Activated naive CD4-positive, alpha-beta T cell treated with anti-CD3 and anti-CD28 coated beads, Interleukin-2, amount 50 U/mL, for 24 hours (primary cell): ENCODE measurements around the gene CFB.

Source experiments
- H3K27ac Mint-ChIP-seq: one replicate; pipeline ENCODE4 v1.8.0; 2021; ENCODE audit warnings: mild to moderate bottlenecking, mixed read lengths
- H3K27me3 Mint-ChIP-seq: one replicate; pipeline ENCODE4 v1.8.0; 2021; ENCODE audit warnings: mixed read lengths
- H3K36me3 Mint-ChIP-seq: one replicate; pipeline ENCODE4 v1.8.0; 2021; ENCODE audit warnings: mixed read lengths
- H3K4me1 Mint-ChIP-seq: one replicate; pipeline ENCODE4 v1.8.0; 2021; ENCODE audit warnings: mixed read lengths
- H3K4me3 Mint-ChIP-seq: one replicate; pipeline ENCODE4 v1.8.0; 2021; ENCODE audit warnings: mild to moderate bottlenecking, mixed read lengths
- H3K9me3 Mint-ChIP-seq: one replicate; pipeline ENCODE4 v1.8.0; 2021; ENCODE audit warnings: mixed read lengths

CFB gene

DNA sequence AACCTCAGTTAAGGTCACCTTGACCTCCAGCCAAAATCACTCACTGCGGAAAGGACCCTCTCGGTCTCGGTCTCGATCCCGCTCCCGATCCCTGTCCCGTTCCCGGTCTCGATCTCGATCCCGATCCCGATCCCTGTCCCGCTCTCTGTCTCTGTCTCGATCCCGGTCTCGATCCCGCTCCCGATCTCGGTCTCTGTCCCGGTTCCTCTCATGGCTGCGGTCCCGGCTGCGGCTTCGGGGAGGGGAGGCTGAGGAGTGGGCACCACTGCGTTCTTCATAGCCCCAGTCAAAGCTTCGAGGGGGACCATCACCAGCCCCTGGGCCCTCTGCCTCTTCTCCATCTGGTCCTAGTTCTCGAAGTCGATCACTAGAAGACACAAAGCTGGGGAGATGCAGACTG lies 8.6 kb downstream of the CFB start:
- Mint-ChIP-seq H3K9me3 (no peaks in the 10 kb centered on the region), H3K36me3 (peaks cover 10% of the 10 kb centered on the region), H3K27me3 (no peaks in the 10 kb centered on the region), H3K27ac (no peak overlapping the region), H3K4me3 (no peak overlapping the region), H3K4me1 (peaks cover 20% of the 10 kb centered on the region)

DNA sequence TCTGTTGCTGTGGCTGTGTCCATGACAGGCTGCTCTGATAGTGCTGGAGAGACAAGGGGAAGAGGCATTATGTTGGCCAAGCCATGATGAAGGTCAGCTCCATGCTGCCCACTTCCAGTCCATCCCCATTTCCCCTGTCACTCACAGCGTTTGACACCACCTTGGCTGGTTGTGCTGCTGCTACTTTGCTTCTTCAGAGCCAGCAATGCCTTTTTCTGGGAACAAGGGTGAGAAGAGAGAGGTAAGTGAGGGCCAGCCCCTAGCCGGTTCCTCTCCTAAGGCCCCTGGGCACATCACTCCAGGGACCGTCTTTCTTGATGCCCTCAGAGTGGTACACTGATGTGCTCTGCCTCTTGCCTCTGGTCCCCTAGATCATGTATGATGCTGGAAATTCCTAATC lies 10.9 kb downstream of the CFB start:
- Mint-ChIP-seq H3K36me3 (peaks cover 13% of the 10 kb centered on the region), H3K4me3 (peak overlapping the region; percentile 98), H3K4me1 (peaks cover 34% of the 10 kb centered on the region), H3K9me3 (no peaks in the 10 kb centered on the region), H3K27me3 (no peaks in the 10 kb centered on the region), H3K27ac (peak overlapping the region; percentile 30)

DNA sequence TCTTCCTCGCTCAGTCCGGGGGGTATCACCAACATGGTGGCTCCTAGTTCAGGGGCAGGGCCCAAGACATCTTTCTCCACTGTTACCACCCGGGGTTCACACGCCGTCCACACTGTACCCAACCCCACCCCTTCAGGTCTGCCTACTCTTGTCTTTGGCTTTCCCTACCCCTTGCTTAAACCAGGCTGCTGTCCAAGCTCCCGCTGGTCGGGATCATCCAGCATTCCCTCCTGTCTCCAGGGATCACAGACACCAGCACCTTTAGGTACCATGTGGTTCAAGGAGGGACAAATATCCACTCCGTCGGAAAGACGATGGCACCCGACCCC lies 12.5 kb downstream of the CFB start:
- H3K4me3 Mint-ChIP-seq: peak overlapping the region; percentile 98
- peak overlapping the region; percentile 92 for H3K27ac Mint-ChIP-seq
- H3K27me3 Mint-ChIP-seq: no peaks in the 10 kb centered on the region

DNA sequence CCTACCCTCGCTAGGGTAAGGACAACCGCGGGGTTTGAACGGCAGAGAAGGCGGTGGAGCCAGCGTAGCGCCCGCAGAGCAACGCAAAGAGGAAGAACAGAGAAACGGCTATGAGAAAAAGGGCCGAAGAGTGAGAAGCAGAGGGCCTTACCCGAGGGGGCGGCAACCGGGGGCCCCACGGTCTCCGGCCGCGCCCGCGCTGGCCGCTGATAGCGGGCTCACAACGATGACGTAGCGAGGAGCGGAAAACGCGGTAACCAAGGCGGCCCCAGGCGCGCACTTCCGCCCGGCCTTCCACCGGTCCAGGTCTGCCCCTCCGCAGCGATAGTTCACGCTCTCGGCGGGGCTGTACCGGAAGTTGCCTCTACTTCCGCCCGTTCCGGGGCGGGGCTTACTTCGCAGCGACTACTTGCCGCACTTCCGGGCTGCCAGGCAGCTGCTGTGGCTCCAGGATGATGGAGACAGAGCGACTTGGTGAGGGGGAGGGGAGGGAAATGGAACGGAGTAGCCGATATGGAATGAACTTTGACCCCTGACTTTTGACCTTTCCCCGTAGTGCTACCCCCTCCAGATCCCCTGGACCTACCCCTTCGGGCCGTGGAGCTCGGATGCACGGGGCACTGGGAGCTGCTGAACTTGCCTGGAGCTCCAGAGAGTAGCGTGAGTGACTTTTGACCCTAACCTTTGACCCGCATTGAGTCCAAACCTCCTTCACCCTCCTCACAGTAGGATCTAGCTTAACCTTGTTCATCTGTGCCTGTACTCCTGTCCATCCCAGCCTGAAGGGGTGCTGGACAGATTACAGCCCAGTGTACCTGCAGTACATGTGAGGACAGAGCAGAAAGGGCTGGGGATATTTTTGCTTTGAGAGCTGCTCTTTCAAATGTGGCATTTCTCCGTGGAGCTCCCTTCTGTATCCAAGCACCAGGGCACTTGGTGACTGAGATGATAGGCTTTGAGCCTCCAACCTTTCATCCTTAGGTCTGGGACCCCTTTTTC lies 13.1 kb downstream of the CFB start, which contains the start of the genes NELFE and SKIC2:
Gene NELFE, minus strand, starts transcription at position 231 of the 999 bp plus-strand sequence. CDS start 525 bp downstream, outside the sequence.
Gene SKIC2, plus strand, starts transcription at position 435 of the 999 bp plus-strand sequence. Its CDS starts 18 bp downstream, at position 453.
- Mint-ChIP-seq H3K27ac (peak within 1 kb of the TSS; percentile 92), H3K27me3 (no peaks in the 10 kb centered on the region), H3K4me1 (peaks cover 44% of the 10 kb centered on the region), H3K4me3 (peak within 1 kb of the TSS; percentile 98), H3K9me3 (no peaks in the 10 kb centered on the region), H3K36me3 (peaks cover 15% of the 10 kb centered on the region)

More for the DNA sequence above, 12.5 kb downstream of the CFB start:
- Mint-ChIP-seq H3K9me3 (no peaks in the 10 kb centered on the region), H3K4me1 (peaks cover 44% of the 10 kb centered on the region), H3K36me3 (peaks cover 16% of the 10 kb centered on the region)

DNA sequence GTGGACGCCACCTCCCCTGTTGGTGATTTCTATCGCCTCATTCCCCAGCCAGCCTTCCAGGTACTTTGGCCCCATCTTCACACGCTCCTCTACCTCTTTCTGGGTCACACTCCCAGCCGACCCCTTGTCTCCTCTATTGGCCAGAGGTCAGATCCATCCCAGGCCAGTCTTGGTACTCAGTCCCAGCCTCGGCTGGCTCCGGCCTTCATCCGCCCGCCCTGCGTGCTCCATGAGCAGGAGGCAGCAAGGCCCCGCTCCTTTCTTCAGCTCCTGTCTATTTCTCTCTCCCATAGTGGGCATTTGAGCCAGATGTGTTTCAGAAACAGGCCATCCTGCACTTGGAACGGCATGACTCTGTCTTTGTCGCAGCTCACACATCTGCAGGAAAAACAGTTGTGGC lies 15.7 kb downstream of the CFB start:
- peak overlapping the region; percentile 61 for H3K27ac Mint-ChIP-seq
- H3K36me3 Mint-ChIP-seq: peaks cover 16% of the 10 kb centered on the region
- H3K9me3 Mint-ChIP-seq: no peaks in the 10 kb centered on the region

DNA sequence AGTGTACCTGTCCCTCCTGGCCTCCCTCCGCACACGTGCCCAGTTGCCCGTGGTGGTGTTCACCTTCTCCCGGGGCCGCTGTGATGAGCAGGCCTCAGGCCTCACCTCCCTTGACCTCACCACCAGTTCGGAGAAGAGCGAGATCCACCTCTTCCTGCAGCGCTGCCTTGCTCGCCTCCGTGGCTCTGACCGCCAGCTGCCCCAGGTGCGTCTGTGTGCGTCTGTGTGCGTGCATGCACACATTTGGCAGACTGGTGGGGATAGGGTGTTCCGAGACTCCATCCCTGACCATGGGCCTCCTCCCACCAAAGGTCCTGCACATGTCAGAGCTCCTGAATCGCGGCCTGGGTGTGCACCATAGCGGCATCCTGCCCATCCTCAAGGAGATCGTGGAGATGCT lies 18.0 kb downstream of the CFB start:
- Mint-ChIP-seq H3K4me1 (peaks cover 29% of the 10 kb centered on the region), H3K27me3 (no peaks in the 10 kb centered on the region), H3K27ac (peak overlapping the region; percentile 30), H3K4me3 (no peak overlapping the region), H3K9me3 (no peaks in the 10 kb centered on the region), H3K36me3 (peaks cover 14% of the 10 kb centered on the region)

More for the DNA sequence above, 15.7 kb downstream of the CFB start:
- peak overlapping the region; percentile 16 for H3K4me3 Mint-ChIP-seq
- H3K4me1 Mint-ChIP-seq: peaks cover 44% of the 10 kb centered on the region
- H3K27me3 Mint-ChIP-seq: no peaks in the 10 kb centered on the region

DNA sequence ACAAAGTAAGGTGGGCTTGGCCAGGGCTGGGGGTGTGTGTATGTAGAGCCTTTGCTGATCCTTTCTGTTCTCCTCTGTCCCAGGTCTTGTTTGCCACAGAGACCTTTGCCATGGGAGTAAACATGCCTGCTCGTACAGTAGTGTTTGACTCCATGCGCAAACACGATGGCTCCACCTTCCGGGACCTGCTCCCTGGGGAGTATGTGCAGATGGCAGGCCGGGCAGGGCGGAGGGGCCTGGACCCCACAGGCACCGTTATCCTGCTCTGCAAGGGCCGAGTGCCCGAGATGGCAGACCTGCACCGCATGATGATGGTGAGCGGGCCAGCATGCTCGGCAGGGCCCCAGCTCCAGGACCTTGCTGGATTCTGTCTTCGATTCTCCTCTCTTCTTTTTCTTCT lies 19.8 kb downstream of the CFB start:
- Mint-ChIP-seq H3K27me3 (no peaks in the 10 kb centered on the region), H3K9me3 (no peaks in the 10 kb centered on the region), H3K36me3 (peaks cover 20% of the 10 kb centered on the region), H3K4me1 (peaks cover 27% of the 10 kb centered on the region), H3K4me3 (no peak overlapping the region), H3K27ac (no peak overlapping the region)

DNA sequence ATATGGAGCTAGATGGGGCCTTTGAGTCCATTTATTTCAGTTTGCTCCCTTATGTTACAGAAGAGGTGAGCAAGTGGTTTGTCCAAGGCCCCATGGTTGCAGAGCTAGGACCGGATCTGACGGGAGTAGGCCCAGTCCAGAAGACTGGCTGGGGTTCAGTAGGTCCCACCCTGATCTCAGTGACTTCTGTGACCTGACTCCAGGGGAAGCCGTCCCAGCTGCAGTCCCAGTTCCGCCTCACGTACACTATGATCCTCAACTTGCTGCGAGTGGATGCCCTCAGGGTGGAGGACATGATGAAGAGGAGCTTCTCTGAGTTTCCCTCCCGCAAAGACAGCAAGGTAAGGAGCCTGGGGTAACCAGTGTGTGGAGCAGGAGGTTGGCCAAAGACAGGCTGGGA lies 20.6 kb downstream of the CFB start:
- peaks cover 30% of the 10 kb centered on the region for H3K4me1 Mint-ChIP-seq
- peaks cover 18% of the 10 kb centered on the region for H3K36me3 Mint-ChIP-seq
- no peak overlapping the region for H3K4me3 Mint-ChIP-seq
- H3K27me3 Mint-ChIP-seq: no peaks in the 10 kb centered on the region
- H3K9me3 Mint-ChIP-seq: no peaks in the 10 kb centered on the region
- H3K27ac Mint-ChIP-seq: no peak overlapping the region

DNA sequence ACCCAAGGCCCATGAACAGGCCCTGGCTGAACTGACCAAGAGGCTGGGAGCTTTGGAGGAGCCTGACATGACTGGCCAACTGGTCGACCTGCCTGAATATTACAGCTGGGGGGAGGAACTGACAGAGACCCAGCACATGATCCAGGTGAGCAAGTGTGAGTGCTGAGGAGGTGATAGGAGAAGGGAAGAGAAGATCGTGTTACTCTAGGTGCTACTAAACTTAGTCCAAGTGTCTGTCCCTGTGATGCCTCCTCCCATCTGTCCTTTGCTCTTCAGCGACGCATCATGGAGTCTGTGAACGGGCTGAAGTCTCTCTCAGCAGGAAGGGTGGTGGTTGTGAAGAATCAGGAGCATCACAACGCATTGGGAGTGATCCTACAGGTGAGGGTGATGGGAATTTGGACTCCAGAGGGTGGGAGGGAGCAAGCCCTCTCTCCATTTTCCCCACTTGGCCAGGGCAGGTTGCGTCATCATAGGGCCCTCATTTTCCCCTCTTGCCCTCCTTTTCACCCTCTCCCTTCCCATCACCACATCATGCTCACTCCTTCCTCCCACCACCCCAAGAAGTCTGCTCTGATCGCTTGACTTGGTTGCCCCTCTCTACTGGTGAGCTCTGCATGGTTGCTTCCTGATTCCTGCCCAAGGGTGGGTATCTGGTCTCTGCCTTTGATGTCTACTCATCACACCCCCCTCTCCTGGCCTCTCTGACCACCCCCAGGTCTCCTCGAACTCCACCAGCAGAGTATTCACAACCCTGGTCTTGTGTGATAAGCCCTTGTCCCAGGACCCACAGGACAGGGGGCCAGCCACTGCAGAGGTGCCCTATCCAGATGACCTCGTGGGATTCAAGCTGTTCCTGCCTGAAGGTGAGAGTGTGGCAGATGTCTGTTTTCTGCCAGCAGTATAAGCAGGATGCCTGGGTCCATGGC lies 21.4 kb downstream of the CFB start:
- H3K36me3 Mint-ChIP-seq: peaks cover 13% of the 10 kb centered on the region

DNA sequence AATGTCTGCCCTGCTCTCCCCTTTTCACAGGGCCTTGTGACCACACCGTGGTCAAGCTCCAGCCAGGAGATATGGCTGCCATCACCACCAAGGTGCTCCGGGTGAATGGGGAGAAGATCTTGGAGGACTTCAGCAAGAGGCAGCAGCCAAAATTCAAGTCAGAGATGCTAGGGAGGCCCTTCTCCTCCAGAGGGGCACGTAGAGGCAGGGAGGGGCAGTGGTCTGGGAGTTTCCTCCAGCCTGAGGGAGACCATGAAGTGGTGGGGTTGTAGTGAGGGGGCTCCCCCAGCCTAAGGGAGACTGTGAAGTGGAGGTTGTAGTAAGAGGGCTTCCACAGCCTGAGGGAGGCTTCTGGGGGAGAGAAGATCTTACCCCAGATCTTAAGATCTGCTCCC lies 22.0 kb downstream of the CFB start:
- Mint-ChIP-seq H3K27ac (peak overlapping the region; percentile 55), H3K4me3 (no peak overlapping the region), H3K36me3 (peaks cover 11% of the 10 kb centered on the region), H3K27me3 (no peaks in the 10 kb centered on the region), H3K9me3 (no peaks in the 10 kb centered on the region), H3K4me1 (peaks cover 29% of the 10 kb centered on the region)

More for the DNA sequence above, 21.4 kb downstream of the CFB start:
- H3K9me3 Mint-ChIP-seq: no peaks in the 10 kb centered on the region
- peaks cover 29% of the 10 kb centered on the region for H3K4me1 Mint-ChIP-seq
- no peak overlapping the region for H3K4me3 Mint-ChIP-seq
- H3K27me3 Mint-ChIP-seq: no peaks in the 10 kb centered on the region
- H3K27ac Mint-ChIP-seq: no peak overlapping the region

DNA sequence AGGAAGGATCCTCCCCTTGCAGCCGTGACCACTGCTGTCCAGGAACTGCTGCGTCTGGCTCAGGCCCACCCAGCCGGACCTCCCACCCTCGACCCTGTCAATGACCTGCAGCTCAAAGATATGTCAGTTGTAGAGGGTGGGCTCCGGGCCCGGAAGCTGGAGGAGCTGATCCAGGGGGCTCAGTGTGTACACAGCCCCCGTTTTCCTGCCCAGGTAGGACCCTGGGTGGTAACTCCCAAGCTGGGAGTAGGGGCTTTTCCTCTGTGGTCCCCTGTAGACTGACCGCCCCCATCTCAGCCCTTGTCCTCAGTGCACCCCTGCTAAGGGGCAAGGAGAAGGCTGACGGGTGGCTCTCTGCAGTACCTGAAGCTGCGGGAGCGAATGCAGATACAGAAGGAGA lies 22.4 kb downstream of the CFB start:
- Mint-ChIP-seq H3K36me3 (peaks cover 9% of the 10 kb centered on the region), H3K9me3 (no peaks in the 10 kb centered on the region), H3K4me1 (peaks cover 33% of the 10 kb centered on the region), H3K27me3 (no peaks in the 10 kb centered on the region), H3K4me3 (no peak overlapping the region), H3K27ac (peak overlapping the region; percentile 46)

DNA sequence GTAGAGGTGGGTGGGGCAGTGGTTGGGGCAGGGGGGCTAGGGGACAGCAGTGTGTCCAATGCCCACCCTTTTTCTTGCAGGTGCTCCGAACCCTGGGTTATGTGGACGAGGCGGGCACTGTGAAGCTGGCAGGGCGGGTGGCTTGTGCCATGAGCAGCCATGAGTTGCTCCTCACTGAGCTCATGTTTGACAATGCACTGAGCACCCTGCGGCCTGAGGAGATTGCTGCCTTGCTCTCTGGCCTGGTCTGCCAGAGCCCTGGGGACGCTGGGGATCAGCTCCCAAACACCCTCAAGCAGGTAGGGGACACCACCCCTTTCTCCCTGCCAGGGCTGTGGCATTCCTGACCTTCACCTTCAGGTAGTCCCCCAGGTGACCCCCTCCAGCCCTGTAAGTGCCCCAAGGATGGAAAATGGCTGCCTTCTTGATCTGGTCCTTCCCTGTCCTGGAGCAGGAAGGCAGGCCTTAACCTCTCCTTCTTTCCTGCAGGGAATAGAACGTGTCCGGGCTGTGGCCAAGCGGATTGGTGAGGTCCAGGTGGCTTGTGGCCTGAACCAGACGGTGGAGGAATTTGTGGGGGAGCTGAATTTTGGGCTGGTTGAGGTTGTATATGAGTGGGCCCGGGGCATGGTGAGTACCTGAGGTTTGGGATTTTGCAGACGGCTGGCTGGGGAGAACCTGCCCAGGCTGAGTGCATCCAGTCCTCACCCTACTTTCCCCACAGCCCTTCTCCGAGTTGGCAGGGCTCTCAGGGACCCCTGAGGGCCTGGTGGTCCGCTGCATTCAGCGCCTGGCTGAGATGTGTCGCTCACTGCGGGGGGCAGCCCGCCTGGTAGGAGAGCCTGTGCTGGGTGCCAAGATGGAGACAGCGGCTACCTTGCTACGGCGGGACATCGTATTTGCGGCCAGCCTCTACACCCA lies 23.2 kb downstream of the CFB start:
- no peaks in the 10 kb centered on the region for H3K9me3 Mint-ChIP-seq
- H3K27me3 Mint-ChIP-seq: no peaks in the 10 kb centered on the region
- H3K4me3 Mint-ChIP-seq: no peak overlapping the region
- H3K4me1 Mint-ChIP-seq: peaks cover 40% of the 10 kb centered on the region
- H3K27ac Mint-ChIP-seq: no peak overlapping the region
- peaks cover 9% of the 10 kb centered on the region for H3K36me3 Mint-ChIP-seq

DNA sequence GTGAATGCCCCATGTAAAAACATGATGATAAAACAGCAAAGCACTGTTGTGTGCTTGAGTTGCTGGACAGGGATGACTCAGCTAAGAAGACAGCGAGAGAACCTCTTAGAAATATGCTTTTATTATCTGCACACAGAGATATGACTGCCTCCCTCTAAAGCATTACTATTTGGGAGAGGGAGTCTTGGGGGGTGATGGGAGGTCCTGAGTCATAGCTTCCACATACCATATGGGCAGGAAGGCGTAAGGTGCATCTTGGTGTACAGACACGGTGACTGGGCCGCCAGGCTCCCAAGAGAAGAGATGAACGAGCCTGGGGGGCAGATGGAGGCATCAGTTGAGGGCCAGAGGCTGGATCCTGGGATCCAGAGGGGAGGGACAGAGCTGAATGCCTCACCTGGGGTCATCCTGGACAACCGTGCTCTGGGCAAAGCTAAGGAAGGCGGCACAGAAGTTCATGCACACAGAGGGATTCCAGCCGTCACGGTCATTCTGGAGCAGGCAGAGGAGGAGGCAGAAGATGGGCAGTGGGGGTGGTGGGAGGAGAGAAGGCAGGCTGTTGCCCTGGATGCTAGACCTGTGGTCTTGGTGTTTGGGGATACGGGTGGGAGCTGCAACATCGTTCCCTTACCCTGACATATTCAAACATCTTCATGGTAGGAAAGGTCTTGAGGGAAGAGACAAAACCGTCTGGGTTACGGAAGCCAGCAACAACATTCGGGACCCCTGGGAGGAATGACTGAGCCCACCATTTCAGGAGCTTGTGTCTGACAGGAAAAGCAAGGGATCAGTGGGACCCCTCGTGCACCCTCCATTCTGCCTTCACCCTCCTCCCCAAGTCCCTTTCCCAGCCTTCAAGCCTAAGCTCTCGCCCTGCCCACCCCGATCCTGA lies 24.1 kb downstream of the CFB start:
- Mint-ChIP-seq H3K4me3 (peak overlapping the region; percentile 74), H3K36me3 (peaks cover 11% of the 10 kb centered on the region), H3K27me3 (no peaks in the 10 kb centered on the region), H3K4me1 (peaks cover 47% of the 10 kb centered on the region), H3K27ac (peak overlapping the region; percentile 92), H3K9me3 (no peaks in the 10 kb centered on the region)
